Ecto neural progenitor cell (in vitro differentiated cells): ENCODE measurements around the gene PSMG3.
A peak's percentile ranks its signal among the peaks of the same experiment; 100 is the strongest.

Experiments used
- DNase-seq: peaks from one replicate; pipeline ENCODE4 v3.0.0-alpha.2; 2018; ENCODE audit warnings: low spot score

The PSMG3 gene

GRCh38 chr7:1569833-1570632 lies at the start of gene PSMG3:
TSS of gene PSMG3 (minus strand) at chr7:1570032. CDS start at chr7:1569339, 693 bp downstream.
- peak; percentile 90 for DNase-seq

- no peak for DNase-seq
Observed at GRCh38 chr7:1618475-1618874, 48.6 kb upstream of the PSMG3 start.

DNA sequence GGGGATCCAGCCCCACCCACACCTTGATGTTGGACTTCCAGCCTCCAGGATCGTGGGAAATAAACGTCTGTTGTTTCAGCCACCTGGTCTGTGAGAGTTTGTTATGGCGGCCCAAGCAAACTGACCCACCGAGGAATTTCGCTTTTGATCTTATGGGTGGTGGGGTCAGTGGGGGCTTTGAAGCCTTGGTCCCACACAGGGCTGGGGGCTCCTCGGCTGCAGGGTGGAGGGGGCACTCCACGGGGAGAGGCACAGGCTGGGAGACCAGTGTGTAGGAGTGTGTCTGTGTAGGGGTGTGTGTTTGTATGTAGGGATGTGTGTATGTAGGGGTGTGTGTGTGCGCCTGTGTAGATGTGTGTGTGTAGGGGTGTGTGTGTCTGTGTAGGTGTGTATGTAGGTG lies 48.1 kb upstream of the PSMG3 start:
- no peak for DNase-seq

DNA sequence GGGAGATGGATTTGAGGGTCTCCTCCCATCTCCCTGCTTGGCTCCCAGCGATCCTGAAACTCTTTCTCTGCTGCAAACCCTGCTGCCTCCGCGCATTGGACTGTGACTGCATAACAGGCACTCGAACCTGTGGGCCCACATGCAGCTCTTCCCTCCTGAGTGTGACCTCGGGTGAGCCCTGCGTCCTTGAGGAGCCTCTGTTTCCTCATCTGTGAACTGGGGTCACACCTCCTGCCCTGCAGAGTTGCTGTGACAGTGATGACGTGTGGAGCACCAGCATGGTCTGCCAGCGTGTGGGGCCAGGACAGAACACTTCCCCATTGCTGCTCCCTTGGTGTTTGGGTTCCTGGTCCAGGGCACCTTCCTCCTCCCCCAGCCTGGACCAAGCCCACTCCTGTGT lies 46.9 kb upstream of the PSMG3 start:
- no peak for DNase-seq

DNA sequence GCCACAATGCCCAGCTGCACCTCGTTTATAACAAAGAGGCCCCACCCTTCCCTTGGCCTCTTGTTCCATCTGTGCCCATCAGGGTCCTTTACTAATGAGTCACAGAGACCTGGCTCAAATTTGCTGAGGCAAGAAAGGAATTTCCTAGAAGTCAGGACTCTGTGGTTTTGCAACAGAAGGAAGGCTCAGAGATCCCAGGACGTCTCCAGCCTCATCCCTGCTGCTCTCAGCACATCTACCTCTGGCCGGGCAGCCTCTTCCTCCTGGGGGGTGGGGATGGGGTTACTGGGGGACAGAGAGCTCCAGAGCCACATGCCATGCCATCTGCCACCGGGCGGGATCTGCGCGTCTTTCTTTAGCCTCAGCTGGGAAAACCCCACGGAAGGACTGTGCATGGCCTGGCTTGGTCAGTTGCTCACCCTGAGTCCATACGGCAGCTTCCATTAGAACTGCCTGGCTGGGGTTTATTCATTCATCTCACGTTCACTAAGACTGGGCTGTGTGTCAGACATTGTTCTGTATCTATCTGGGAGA lies 41.9 kb upstream of the PSMG3 start:
- no peak for DNase-seq

- DNase-seq, result no peak
Observed at GRCh38 chr7:1610678-1611302, 41.0 kb upstream of the PSMG3 start.

DNA sequence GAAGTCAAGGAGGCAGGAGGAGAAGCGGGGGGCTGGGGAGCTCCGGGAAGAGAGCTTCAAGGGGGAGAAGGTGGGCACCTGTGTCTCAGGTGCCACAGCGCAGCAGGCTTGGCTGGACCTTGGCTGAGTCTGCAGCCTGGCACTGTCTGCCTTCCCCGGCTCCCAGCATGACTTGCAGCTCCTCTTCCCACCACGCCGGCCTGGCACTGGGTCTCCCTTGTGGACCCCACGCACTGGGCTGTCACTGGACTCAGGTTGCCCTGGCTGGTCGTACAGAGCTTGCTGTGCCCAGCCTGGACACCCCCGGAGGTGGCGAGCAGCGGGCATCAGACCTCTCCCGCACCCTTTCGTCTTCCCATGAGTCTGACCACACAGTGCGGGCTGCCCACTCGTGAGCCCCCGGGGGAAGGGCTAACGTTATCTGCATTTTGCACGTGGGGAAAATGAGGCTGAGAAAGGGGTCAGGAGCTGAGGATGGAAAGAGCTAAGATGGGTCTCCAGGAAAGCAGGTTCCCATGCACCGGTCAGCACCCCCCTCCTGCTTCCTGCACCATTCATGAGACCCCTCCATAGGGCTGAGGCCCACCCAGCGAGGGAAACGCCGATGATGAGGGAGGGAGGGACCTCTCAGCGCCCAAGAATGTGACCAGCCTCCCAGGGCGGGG lies 40.3 kb upstream of the PSMG3 start:
- DNase-seq, result no peak

DNA sequence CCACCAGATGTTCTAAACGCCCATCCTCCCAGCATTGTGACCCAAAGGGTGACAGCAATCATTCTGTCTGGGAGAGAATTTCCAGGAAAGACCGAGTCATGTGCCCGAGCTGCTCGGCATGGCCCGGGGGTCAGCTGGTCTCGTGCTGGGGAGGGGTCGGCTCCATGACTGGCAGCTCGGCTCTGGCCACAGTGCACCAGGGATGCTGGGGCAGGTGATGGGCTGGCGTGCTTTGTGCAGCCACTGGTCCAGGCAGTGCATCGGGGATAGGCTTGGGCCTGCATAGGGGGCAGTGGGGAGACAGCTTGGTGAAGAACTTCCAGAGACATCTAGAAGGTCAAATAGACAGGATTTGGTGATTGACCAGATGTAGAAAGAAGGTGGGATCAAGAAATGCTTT lies 39.2 kb upstream of the PSMG3 start:
- DNase-seq, result no peak

DNA sequence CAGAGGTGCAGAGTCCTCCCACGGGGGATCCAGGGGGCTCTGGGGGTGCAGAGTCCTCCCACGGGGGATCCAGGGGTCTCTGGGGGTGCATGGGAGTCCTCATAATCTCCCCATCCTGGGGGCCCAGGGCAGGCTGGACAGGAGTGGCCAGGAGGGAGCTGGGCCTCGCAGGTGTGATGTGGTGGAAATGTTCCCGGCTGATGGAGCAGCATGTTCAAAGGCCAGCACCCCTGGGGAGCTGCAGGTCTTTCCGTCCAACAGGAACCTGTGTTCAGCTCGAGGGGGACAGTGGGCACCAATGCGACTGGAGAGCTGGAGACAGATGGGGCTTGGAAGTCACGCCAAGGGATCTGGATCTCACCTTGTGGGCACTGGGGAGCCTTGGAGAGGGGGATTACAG lies 38.5 kb upstream of the PSMG3 start:
- no peak for DNase-seq

DNA sequence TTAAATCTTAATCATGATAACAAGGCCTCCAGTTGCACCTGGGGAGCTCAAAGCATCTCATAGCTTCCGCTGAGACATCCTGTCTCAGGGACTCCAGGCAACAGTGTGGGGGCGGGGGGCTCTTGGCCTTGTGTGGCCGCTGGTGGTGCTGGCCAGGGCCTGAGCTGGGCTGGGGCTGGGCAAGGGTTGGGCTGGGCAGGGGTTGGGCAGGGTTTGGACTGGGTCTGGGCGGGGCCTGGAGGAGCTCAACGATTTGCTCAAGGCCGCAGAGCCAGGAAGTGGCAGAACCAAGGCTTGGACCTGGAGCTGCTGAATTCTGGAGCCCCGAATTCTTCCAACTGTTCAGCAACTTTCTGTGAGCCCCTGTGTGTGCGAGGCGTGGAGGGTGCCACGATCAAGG lies 37.9 kb upstream of the PSMG3 start:
- DNase-seq, result no peak

DNA sequence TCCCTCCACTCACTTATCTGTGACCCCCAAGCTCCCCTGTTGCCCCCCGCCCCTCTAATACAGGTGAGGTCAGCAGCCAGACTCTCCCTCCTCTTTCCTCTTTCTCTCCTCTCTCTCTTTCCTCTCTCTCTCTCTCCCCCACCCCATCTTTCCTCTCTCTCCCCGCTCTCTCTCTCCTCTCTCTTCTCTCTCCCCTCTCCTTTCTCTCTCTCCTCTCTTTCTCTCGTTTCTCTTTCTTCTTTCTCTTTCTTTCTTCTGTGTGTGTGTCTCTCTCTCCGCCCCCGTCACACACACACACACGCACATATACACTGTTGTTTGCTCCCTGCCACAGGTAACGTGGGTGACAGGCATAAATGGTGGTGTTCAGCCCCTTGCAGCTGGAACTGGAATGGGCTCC lies 37.2 kb upstream of the PSMG3 start:
- DNase-seq, result no peak

DNA sequence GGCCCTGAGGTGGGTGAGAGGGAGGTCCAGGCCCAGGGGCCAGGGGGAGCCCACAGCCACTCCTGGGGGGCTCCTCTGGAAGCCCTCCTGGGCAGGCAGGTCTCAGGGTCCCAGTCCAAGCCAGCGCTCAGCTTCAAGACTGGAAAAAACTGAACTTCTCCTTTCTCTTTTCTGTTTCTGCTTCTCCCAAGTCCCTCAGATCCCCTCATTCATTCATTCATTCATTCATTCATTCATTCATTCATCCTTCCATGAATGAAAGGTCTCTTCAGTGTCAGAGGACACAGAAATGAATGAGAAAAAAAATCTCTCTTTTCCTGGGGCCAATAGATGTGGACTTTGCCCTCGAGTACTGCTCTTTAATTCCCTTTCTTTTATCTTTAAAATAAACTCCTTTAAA lies 34.6 kb upstream of the PSMG3 start:
- no peak for DNase-seq

GRCh38 chr7:1603346-1604225 lies 33.8 kb upstream of the PSMG3 start:
- DNase-seq, result no peak

DNA sequence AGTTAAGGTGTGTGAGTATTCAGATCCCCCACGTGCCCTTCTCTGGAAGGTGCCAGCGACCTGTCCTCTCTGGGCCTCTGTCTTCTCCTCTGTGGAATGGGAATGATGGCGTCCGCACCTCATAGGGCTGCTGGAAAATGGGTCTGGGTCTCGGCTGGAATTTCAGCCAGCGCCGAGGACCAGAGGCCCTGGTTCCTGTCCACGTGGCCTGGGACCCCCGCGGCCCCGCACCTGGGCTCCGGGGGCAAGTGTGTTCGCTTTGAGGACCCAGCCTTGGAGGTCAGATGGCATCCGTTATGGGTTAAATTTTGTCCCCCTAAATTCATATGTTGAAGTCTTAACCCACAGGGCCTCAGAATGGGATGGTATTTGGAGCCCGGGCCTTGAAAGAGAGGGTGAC lies 32.6 kb upstream of the PSMG3 start:
- DNase-seq, result no peak

- DNase-seq, result no peak
Observed at GRCh38 chr7:1601956-1602355, 32.1 kb upstream of the PSMG3 start.

GRCh38 chr7:1599640-1600395 lies 30.0 kb upstream of the PSMG3 start:
- no peak for DNase-seq

DNA sequence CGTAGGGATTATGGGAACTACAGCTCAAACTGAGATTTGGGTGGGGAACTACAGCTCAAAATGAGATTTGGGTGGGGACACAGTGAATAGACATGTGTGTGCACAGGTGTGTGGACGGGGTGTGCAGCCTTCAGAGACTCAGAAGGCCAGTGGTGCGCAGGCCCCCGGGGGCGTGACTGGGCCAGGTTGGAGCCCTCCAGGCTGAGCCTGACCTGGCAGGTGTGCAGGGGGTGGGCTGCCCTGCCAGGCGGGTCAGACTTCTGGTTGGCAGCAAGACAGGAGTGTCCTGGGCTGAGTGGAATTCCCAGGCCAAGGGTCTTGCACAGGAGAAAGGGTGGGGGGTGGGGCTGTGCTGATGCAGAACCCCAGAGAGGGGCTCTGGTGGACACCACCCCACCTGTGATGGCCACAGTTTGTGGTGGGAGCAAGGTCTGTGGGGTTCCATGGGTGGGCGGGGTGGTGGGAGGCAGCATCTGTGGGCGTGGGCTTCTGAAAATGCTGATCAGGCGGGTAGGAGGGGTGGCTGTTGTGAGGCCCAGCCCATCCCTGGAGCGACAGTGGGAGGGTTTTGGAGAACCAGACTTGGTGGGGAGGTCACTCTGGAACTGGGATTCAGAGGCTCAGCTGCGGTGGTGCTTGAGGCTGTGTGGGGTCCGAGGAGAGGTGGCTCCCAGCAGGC lies 29.3 kb upstream of the PSMG3 start:
- no peak for DNase-seq

DNA sequence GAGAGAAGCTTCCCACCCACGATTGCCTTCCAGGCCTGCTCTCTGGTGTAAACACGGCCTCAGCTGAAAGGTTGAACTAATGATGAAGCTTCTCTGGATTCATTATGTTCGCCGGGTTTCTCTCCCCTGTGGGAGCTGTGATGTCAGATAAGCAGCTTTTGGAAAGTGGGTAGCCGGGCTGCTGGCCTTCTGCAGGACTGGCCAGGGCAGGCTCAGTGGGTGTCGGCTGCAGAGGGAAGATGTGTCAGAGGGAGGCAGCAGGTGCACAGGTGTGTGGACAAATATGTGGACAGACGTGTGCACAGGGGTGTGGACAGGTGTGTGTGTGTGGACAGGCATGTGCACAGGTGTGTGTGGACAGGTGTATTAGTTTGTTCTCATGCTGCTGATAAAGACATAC lies 28.5 kb upstream of the PSMG3 start:
- DNase-seq, result no peak

DNA sequence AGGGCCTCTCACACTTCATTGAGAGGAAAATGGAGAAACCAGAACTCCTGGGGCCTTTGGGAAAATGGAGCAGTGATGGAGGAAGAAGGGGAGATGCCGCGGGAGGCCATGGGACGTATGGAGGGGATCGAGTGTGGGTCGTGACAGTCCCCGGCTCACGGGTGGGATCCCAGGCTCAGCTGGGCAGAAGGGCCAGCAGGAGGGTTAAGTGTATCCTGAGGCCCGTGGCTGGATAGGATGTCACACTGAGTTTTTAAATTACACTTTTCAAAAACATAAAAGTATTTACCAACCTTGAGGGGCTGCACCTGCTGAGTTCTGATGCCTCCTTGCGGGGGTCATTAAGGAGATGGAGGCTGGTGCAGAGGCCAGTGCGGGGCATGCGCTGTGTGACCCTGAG lies 28.0 kb upstream of the PSMG3 start:
- DNase-seq, result no peak

GRCh38 chr7:1597066-1597760 lies 27.4 kb upstream of the PSMG3 start:
- no peak for DNase-seq
